Right renal cortex interstitium (tissue), 3 donors: ENCODE measurements around the gene SLC6A6. TPM values are rescaled to one million over a fixed set of nuclear protein-coding genes. Genes with fewer than 3 reads are reported as not detected.
A peak's percentile ranks its signal among the peaks of the same experiment; 100 is the strongest.

ENCODE experiments used
- DNase-seq, 3 donors: peaks; one replicate each; pipeline ENCODE4 v3.0.0-alpha.2; 2013; ENCODE audit warnings: low read depth in 3 of 3, low spot score in 2 of 3
- polyA plus RNA-seq, 3 donors: library from polyadenylated mRNA; unstranded; fragments of 120-200 nt; gene quantifications; one replicate each; pipeline ENCODE4 v1.2.1, GENCODE V29; 2013; ENCODE audit not compliant: insufficient read length in 3 of 3

The SLC6A6 gene
- polyA plus RNA-seq, 3 donors: 16.8 to 18.1 (median 17.1) TPM

DNA sequence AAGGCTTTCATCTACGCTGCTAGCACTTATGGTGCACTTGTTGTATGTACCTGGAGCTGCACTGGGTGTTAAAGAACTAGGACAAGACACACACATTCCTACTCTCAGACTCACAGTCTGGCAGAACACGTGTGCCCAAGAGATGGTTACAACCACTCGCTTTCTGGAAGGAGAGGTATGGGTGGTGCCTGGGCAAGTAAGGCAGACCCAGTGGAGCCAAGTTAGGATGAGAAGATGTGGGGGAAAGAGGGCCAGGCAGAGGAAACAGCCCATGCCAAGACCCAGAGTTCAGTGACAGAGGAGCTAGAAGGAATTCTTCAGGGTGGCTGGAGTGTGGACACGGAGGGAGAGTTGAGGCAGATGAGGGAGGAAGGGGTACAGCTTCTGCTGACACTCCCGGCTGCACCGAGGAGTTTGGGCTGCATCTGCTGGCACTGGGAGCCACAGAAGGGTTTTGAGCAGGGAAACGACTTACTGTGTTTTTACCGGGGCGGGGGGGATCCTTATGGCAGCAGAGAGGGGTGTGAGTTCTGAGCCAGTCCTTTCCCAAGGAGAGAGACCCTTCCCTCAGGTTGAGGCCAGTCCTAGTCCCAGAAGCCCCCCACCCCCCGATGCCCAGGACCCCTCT lies 78.7 kb downstream of the SLC6A6 start:
- DNase-seq: no peak

DNA sequence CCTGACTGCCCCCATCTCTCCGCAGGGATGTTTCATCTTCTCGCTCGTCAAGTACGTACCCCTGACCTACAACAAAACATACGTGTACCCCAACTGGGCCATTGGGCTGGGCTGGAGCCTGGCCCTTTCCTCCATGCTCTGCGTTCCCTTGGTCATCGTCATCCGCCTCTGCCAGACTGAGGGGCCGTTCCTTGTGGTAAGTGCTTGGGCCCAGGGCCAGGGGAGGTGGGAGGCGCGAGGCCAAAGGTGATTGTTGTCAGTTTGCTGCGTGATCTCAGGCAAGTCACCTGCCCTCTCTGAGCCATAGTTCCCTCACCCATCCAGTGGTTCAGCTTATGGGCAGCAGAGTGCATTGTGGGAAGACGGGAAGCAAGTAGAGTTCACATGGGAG lies 79.2 kb downstream of the SLC6A6 start:
- DNase-seq: no peak

- DNase-seq: peak in 1 of 3 donors; percentile 35
Measured at GRCh38 chr3:14482271-14482721, 79.9 kb downstream of the SLC6A6 start.

DNA sequence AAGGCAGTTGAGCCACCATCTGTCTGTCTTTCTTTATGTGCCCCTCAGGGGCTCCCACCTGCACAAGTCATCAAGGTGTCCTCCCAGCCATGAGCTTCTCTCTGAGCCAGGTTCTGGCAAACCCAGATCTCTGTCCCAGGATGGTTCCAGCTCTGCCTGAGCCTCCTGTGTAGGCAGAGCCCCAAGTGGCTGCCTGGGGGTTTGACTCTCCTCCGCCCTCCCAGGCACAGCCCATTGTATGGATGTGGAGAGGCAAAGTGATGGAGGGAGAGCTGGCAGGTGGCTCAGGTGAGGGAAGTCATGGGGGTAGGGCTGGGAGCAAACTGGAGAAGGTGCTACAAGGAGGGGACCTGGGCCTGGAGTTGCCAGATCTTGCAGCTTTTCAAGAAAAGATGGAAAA lies 80.9 kb downstream of the SLC6A6 start:
- no peak for DNase-seq

GRCh38 chr3:14484741-14485140 lies 82.3 kb downstream of the SLC6A6 start:
- no peak for DNase-seq

GRCh38 chr3:14485981-14486380 lies 83.6 kb downstream of the SLC6A6 start:
- DNase-seq: no peak

DNA sequence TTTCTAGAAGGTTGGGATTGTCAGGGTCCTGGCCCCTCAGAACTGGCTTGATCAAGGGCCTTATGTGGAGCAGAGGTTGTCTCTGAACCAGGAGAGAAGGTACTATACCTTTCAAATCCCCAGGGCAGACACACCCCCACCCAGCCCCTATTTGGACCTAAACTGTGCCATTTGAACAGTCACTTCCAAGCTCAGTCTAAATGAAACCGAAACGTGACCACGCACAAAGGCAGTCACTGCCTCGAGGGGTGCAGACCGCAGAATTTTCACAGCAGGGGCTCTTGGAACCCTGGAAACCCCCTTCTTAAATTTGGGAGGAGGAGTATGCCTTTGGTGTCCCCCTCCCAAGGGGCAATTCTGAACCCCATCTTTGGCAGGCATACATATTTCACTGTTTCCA lies 84.1 kb downstream of the SLC6A6 start:
- DNase-seq: no peak

- DNase-seq: no peak
Measured at GRCh38 chr3:14487086-14487485, 84.7 kb downstream of the SLC6A6 start.

GRCh38 chr3:14487821-14488220 lies 85.4 kb downstream of the SLC6A6 start:
- no peak for DNase-seq

- no peak for DNase-seq
Measured at GRCh38 chr3:14488286-14489041, 86.1 kb downstream of the SLC6A6 start.

DNA sequence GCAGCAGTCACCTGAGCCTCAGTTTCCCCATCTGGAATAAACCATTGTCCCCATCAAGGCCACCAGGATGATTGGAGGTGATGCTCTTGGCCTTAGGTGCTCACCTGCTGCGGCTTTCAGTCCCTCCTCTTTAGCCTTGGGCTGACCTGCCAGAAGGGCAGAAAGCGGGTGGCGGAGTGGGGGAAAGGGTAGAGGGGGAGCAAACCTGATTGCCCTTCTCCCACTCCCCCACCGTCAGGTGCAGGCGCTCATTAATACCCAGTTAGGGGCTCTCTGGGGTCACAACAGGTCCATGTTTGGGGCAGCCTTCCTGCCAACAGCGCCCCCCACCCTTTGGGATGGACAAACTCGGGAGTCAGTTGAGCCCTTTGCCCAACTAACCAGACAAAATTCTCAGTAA lies 87.2 kb downstream of the SLC6A6 start:
- DNase-seq: no peak

- no peak for DNase-seq
Measured at GRCh38 chr3:14490255-14490654, 87.8 kb downstream of the SLC6A6 start.

DNA sequence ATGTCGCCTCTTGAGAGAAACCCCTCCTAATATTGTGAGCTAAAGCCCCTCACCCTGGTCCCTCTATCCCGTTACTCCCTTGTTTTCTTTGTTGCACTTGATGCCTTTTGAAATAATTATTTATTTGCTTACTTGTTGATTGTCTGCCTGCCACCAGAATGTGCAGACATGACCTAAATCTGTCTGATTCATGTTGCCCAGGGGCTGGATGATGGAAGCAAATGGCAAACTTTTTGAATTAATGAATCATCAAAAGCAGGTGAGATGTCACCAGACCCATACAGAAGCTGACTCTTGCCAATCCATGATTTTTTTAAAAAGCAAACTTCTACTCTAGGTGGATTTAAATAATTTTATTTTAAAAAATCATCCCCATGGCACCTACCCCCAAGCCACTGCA lies 88.4 kb downstream of the SLC6A6 start:
- DNase-seq: no peak

DNA sequence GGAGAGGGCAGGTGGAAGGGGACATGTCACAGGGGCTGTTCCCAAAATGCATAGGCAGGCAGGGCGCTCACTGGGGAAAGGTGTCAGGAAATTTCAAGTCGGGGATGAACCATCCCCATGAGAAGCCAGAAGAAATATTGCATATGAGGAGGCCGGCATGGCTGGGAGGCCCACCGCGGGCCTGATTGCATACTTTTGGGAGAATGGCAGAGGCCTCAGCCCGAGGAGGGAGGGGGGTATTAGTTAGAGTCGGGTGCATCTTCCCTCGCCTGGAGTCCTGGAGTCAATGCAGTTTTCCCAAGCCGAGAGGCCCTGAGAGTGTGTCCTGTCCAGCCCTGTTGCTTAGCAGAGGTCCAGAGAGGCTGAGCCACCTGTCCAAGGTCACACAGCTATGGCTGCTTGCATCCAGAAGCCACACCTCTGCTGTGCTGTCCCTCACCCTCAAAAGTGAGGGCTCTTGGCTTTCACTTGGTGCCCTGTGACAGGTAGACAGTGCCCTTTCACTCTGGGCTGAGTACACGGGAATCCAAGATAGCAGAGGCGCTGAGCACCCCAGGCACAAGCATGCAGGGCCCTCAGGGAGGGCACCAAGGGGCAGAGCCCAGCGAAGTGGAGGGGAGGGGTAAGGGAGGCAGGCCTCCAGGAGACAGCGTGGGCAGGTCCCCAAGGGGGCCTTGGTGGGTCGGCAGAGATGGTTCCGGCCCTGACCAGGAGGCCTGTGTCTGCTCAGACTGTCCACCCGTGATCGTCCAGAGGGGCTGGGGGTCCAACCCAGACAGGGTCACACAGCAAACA lies 89.2 kb downstream of the SLC6A6 start:
- DNase-seq: no peak

GRCh38 chr3:14492948-14493881 lies 90.8 kb downstream of the SLC6A6 start:
- no peak for DNase-seq

DNA sequence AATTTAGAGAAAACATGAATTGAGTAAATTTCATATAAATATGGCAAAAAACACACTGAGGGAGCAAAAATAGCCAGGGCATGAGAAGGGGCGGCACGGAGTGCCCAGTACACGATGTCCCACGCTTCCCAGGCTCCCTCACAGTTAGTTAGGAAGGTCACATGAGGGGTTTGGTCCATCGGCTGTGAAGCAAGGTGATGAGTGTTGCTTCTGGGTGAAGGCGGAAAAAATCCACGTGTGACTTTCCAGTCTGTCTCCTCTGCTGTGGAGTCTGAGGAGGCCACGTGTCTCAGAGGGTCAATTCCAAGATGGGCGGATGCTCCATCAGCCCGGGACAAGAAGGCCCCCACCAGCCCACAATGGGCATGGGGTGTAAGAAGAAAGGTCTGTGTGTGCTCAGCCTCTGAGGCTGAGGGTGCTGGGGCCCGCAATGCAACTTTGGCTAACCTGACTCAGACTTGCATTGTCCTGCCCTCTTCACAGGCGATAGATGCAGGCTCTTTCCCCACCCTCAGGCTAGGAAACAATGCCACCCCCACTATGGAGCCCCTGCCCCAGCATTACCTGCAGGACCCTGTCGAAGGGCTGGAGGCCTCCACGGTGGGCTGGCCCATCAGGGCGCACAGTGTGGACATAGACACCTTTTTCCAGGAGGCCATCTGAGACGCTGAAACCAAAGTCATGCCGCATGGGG lies 92.0 kb downstream of the SLC6A6 start:
- no peak for DNase-seq

DNA sequence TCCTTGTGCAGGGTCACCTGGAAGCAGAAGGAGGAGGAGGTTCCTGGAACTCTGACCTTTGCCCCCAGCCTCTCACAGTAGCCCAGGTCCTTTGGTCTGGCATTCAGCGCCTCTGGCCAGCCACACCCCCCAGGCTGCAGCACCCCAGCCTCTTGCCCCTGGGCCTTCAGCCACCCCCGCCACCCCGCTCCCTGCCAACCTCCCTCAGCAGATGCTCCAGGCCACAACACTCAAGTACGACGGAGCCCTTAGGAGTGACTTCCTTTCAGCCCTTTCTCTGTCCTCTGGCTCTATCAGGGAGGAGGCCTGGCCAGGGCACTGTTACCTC lies 92.5 kb downstream of the SLC6A6 start:
- no peak for DNase-seq

DNA sequence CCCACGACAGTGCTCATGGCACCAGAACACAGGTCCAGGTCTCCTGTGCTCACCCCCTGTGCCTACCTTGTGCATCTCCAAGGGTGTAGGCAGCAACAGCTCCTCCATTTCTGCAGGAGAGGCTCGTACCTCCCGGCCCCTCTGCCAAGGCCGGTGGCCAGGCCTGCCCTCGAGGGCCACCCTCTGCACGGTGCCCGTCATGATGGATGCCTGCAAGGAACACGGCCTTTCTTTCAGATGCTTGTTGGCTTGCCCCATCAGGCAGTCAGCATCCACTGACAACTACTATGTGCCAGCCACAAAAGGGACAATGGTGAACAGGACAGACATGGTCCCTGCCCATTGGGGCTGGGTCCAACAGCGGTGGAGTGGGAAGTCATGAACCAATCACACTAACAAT lies 93.9 kb downstream of the SLC6A6 start:
- no peak for DNase-seq

DNA sequence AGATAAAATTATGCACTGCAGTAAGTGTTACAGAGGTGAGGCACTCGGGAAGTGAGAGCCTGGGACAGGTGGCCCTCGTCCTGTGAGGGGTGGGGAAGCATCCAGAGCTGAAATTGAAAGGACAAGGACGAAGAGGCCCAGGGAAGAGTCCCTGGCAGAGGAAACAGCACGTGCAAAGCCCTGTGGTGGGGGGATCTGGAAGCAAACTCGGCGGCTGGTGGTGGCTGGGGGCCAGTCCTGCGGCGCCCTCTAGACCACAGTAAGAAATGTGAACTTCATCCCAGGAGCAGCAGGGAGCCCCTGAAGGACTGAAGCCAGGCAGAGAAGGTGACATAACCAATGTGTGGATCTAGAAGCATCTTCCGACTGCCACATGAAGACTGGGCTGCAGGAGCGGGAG lies 94.9 kb downstream of the SLC6A6 start:
- no peak for DNase-seq

DNA sequence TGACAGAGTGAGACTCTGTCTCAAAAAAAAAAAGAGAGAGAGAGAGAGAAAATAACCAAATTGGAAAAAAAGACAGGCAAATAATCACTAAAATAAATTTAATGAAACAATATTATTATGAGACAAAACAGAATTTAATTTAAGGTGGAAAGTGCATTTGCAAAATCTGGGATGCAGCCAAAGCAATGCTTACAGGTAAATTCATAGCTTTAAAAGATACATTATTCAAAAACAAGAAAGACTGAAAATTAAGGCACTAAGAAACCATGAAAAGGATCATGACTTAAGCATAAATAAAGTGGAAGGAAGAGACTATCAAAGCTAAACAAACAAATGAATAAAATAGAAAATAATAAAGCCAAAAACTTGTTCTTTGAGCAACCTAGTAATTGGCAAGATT lies 100.1 kb downstream of the SLC6A6 start:
- DNase-seq: no peak
